HEK293 (cell line): ENCODE data around the gene KLRB1.

ENCODE experiments used
- CTCF ChIA-PET: fragments of 350-600 bp; formaldehyde crosslinking; extraction: SDS; loops from one replicate; lab custom pipeline; 2021; ENCODE audit warnings: antibody characterized with exemption; lab: Yijun Ruan, JAX
- POLR2A ChIA-PET: fragments of 300-600 bp; formaldehyde crosslinking; extraction: SDS; loops from one replicate; lab custom pipeline; 2020; ENCODE audit warnings: antibody characterized with exemption, inconsistent platforms; lab: Yijun Ruan, JAX
- H3K27ac ChIP-seq: fragments of 200-500 bp; sonication (Bioruptor generic); 2 replicates; pipeline ENCODE4 v1.5.1; 2014; ENCODE audit warnings: low read depth, low read length, control low read depth, inconsistent platforms; ENCODE audit errors: extremely low read depth
- H3K36me3 ChIP-seq, 2 experiments: fragments of 200-500 bp in 1 of 2; sonication (Bioruptor generic) in 1 of 2; 1 replicate in 1 of 2; 2 replicates in 1 of 2; pipeline ENCODE4 v1.5.1; 2014 to 2017; ENCODE audit warnings: inconsistent platforms in 2 of 2, low read length in 2 of 2; ENCODE audit not compliant: control insufficient read depth in 2 of 2, insufficient read depth in 1 of 2
- H3K4me1 ChIP-seq: fragments of 200-500 bp; sonication (Bioruptor generic); 2 replicates; pipeline ENCODE4 v1.5.1; 2014; ENCODE audit warnings: mild to moderate bottlenecking, low read length, inconsistent platforms; ENCODE audit not compliant: control insufficient read depth, insufficient read depth
- H3K4me3 ChIP-seq: 2 replicates; pipeline ENCODE4 v1.5.1; 2011; ENCODE audit warnings: low read depth, mild to moderate bottlenecking, control low read depth, low read length, moderate library complexity
- H3K9me3 ChIP-seq: fragments of 200-500 bp; sonication (Bioruptor generic); 2 replicates; pipeline ENCODE4 v1.5.1; 2014; ENCODE audit warnings: low read depth, low read length, inconsistent platforms; ENCODE audit not compliant: control insufficient read depth, insufficient read depth
- GLIS1 ChIP-seq: fragments of 450-650 bp; formaldehyde crosslinking; IDR thresholded peaks from 2 replicates; pipeline ENCODE4 v1.5.1; 2016; ENCODE audit warnings: missing biosample characterization, missing genetic modification characterization
- HOXD13 ChIP-seq: sonication (generic); formaldehyde crosslinking; IDR thresholded peaks from 2 replicates; pipeline ENCODE4 v1.8.0; 2022; ENCODE audit warnings: missing genetic modification reagents, borderline replicate concordance
- IKZF3 ChIP-seq: fragments of 450-650 bp; IDR thresholded peaks from 2 replicates; pipeline ENCODE4 v1.5.0; 2018; ENCODE audit warnings: missing biosample characterization, mild to moderate bottlenecking, missing genetic modification characterization, moderate library complexity
- KLF8 ChIP-seq: fragments of 450-650 bp; formaldehyde crosslinking; IDR thresholded peaks from 2 replicates; pipeline ENCODE4 v1.5.1; 2016; ENCODE audit warnings: missing biosample characterization, missing genetic modification characterization
- MZF1 ChIP-seq: fragments of 450-650 bp; formaldehyde crosslinking; IDR thresholded peaks from 2 replicates; pipeline ENCODE4 v1.5.1; 2017; ENCODE audit warnings: missing biosample characterization, missing genetic modification characterization, borderline replicate concordance
- TRIM28 ChIP-seq: IDR thresholded peaks from 2 replicates; pipeline ENCODE4 v1.6.1; 2011; ENCODE audit warnings: low read length, control low read depth, borderline replicate concordance
- WT1 ChIP-seq: fragments of 450-650 bp; formaldehyde crosslinking; IDR thresholded peaks from 2 replicates; pipeline ENCODE4 v1.5.1; 2016; ENCODE audit warnings: missing biosample characterization, missing genetic modification characterization
- ZBTB20 ChIP-seq: fragments of 450-650 bp; formaldehyde crosslinking; IDR thresholded peaks from 2 replicates; pipeline ENCODE4 v1.5.1; 2016; ENCODE audit warnings: missing biosample characterization, missing genetic modification characterization
- ZBTB44 ChIP-seq: fragments of 450-650 bp; IDR thresholded peaks from 2 replicates; pipeline ENCODE4 v1.5.1; 2018; ENCODE audit warnings: missing biosample characterization, mild to moderate bottlenecking, missing genetic modification characterization
- ZFP41 ChIP-seq: fragments of 450-650 bp; formaldehyde crosslinking; IDR thresholded peaks from 2 replicates; pipeline ENCODE4 v1.5.1; 2016; ENCODE audit warnings: missing biosample characterization, missing genetic modification characterization, borderline replicate concordance
- ZNF146 ChIP-seq: fragments of 450-650 bp; formaldehyde crosslinking; IDR thresholded peaks from 2 replicates; pipeline ENCODE4 v1.5.1; 2016; ENCODE audit warnings: missing biosample characterization, missing genetic modification characterization
- ZNF26 ChIP-seq: fragments of 450-650 bp; formaldehyde crosslinking; IDR thresholded peaks from 2 replicates; pipeline ENCODE4 v1.5.1; 2016; ENCODE audit warnings: missing biosample characterization, missing genetic modification characterization
- ZNF624 ChIP-seq: fragments of 450-650 bp; formaldehyde crosslinking; IDR thresholded peaks from 2 replicates; pipeline ENCODE4 v1.5.1; 2017; ENCODE audit warnings: missing biosample characterization, missing genetic modification characterization
- ZNF629 ChIP-seq: fragments of 450-650 bp; formaldehyde crosslinking; IDR thresholded peaks from 2 replicates; pipeline ENCODE4 v1.5.1; 2017; ENCODE audit warnings: missing biosample characterization, missing genetic modification characterization
- ZNF692 ChIP-seq: fragments of 450-650 bp; formaldehyde crosslinking; IDR thresholded peaks from 2 replicates; pipeline ENCODE4 v1.5.1; 2016; ENCODE audit warnings: missing biosample characterization, missing genetic modification characterization
- ZNF747 ChIP-seq: fragments of 450-650 bp; formaldehyde crosslinking; IDR thresholded peaks from 2 replicates; pipeline ENCODE4 v1.5.1; 2016; ENCODE audit warnings: missing biosample characterization, missing genetic modification characterization
- ZNF785 ChIP-seq: fragments of 450-650 bp; formaldehyde crosslinking; IDR thresholded peaks from 2 replicates; pipeline ENCODE4 v1.5.1; 2016; ENCODE audit warnings: missing biosample characterization, missing genetic modification characterization

KLRB1 gene

GRCh38 chr12:9607716-9608115 is at the start of gene KLRB1:
Gene KLRB1, minus strand, starts transcription at chr12:9607916. Its CDS starts 77 bp downstream, at chr12:9607839.
- no peak within 1 kb of the TSS for H3K27ac ChIP-seq
- TF ChIP-seq ZFP41 (tag by site-specific recombination) (no peak), GLIS1 (tag by site-specific recombination) (no peak), ZBTB44 (tag by site-specific recombination) (no peak), ZNF624 (tag by site-specific recombination) (no peak), ZNF747 (tag by site-specific recombination) (no peak), KLF8 (tag by site-specific recombination) (no peak), TRIM28 (no peak)
- TF ChIP-seq, all 188 proteins: peak for 0
- no peaks in the 10 kb centered on the region for H3K4me1 ChIP-seq
- no peaks in the 10 kb centered on the region for H3K9me3 ChIP-seq
- H3K36me3 ChIP-seq, result no peaks in the 10 kb centered on the region
- CTCF ChIA-PET, result interaction anchor here (0.7 kb wide), 1 partner anchor 517 kb away, joined by 3 read pairs; no protein-coding TSS in a partner anchor
- POLR2A ChIA-PET, result no interaction called here
- H3K4me3 ChIP-seq, result no peak within 1 kb of the TSS

GRCh38 chr12:9651265-9651729 is 43.6 kb upstream of the KLRB1 start:
- TF ChIP-seq MZF1 (tag by site-specific recombination) (peak; percentile 90; the same call in 1 of the 2 replicates), ZBTB20 (tag by site-specific recombination) (no peak)
- no peak overlapping the region for H3K27ac ChIP-seq
- CTCF ChIA-PET, result no interaction called here

GRCh38 chr12:9650151-9650576 is 42.4 kb upstream of the KLRB1 start:
- Histone ChIP-seq H3K4me3 (peak overlapping the region; percentile 76), H3K4me1 (peaks cover 4% of the 10 kb centered on the region), H3K27ac (no peak overlapping the region), H3K36me3 (peaks cover 0 to 21% of the 10 kb centered on the region in 2 experiments; a peak in 1 of 3 replicates), H3K9me3 (no peaks in the 10 kb centered on the region)
- ChIA-PET CTCF (no interaction called here), POLR2A (no interaction called here)
- TF ChIP-seq ZNF146 (tag by site-specific recombination) (no peak), HOXD13 (CRISPR knock-in tag) (no peak), ZNF785 (tag by site-specific recombination) (no peak), IKZF3 (tag by site-specific recombination) (no peak), ZNF26 (tag by site-specific recombination) (no peak), WT1 (no peak), ZNF692 (tag by site-specific recombination) (no peak), GLIS1 (tag by site-specific recombination) (no peak), ZNF629 (no peak)

More at GRCh38 chr12:9651265-9651729, 43.6 kb upstream of the KLRB1 start:
- no peak overlapping the region for H3K4me3 ChIP-seq
- peaks cover 4% of the 10 kb centered on the region for H3K4me1 ChIP-seq
- POLR2A ChIA-PET, result no interaction called here
- H3K36me3 ChIP-seq, result peaks cover 2 to 32% of the 10 kb centered on the region in 2 experiments; a peak in 2 of 3 replicates
- H3K9me3 ChIP-seq, result no peaks in the 10 kb centered on the region
